ENCODE results near the gene OSBPL10. TPM values are rescaled to one million over a fixed set of nuclear protein-coding genes. Genes with fewer than 3 reads are reported as not detected.

OSBPL10 gene
- total RNA-seq, 2 donors from 2014 or later = 23.8 to 33.6 TPM

- Histone ChIP-seq H3K4me3 (ENCODE audit: low read length) (no peak overlapping the region), H3K36me3 (ENCODE audit: control insufficient read depth, insufficient read depth, low read length) (peaks cover 87% of the 10 kb centered on the region), H3K9me3 (ENCODE audit: control insufficient read depth, low read length) (no peaks in the 10 kb centered on the region), H3K27me3 (ENCODE audit: control insufficient read depth, insufficient read depth, low read length, poor library complexity, severe bottlenecking) (no peaks in the 10 kb centered on the region), H3K4me1 (ENCODE audit: control insufficient read depth, insufficient read depth, low read length) (no peaks in the 10 kb centered on the region), H3K9ac (ENCODE audit: extremely low read depth, low read length, poor library complexity, severe bottlenecking) (no peak overlapping the region), H3K27ac (ENCODE audit: low read depth, low read length) (peak overlapping the region; percentile 28)
- H3K9me3 Mint-ChIP-seq = no peaks in the 10 kb centered on the region
- H3K36me3 Mint-ChIP-seq (ENCODE audit: low read depth) = peaks cover 64% of the 10 kb centered on the region
- no peaks in the 10 kb centered on the region for H3K27me3 Mint-ChIP-seq (ENCODE audit: insufficient read depth)
- 92 to 100% methylated on average over 2 of the region's 2 CpGs for WGBS, 2 experiments (ENCODE audit: insufficient coverage in 1 of 2, insufficient read length in 1 of 2)
- H3K4me1 Mint-ChIP-seq = no peaks in the 10 kb centered on the region
- TF ChIP-seq, protein P1, sequence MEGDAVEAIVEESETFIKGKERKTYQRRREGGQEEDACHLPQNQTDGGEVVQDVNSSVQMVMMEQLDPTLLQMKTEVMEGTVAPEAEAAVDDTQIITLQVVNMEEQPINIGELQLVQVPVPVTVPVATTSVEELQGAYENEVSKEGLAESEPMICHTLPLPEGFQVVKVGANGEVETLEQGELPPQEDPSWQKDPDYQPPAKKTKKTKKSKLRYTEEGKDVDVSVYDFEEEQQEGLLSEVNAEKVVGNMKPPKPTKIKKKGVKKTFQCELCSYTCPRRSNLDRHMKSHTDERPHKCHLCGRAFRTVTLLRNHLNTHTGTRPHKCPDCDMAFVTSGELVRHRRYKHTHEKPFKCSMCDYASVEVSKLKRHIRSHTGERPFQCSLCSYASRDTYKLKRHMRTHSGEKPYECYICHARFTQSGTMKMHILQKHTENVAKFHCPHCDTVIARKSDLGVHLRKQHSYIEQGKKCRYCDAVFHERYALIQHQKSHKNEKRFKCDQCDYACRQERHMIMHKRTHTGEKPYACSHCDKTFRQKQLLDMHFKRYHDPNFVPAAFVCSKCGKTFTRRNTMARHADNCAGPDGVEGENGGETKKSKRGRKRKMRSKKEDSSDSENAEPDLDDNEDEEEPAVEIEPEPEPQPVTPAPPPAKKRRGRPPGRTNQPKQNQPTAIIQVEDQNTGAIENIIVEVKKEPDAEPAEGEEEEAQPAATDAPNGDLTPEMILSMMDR (conservative IDR thresholded peaks at IDR 0.05) = no peak
- DNase-seq = no peak
- no peak overlapping the region for H3K4me3 Mint-ChIP-seq
- H3K27ac Mint-ChIP-seq = no peak overlapping the region
Observed at GRCh38 chr3:31634476-31634875, 346.6 kb downstream of the OSBPL10 start.

DNA sequence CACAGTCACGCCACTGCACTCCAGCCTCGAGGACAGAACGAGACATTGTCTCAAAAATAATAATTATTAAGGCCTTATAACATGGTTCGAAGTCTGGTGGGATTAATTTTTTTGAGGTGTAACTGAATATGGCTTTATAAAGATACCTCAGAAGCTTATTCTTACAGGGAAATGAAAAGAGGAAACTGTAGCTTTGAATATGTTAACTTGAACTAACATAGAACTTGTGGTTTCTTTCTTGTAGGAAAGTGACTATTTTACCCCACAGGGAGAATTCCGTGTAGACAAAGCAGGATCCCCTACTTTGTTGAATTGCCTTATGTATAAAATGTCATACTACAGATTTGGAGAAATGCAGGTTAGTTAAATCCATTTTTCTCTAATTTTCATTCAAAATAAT lies 352.0 kb downstream of the OSBPL10 start:
- H3K4me1 ChIP-seq (ENCODE audit: control insufficient read depth, insufficient read depth, low read length) = no peaks in the 10 kb centered on the region
- H3K9me3 Mint-ChIP-seq = no peaks in the 10 kb centered on the region
- H3K9ac ChIP-seq (ENCODE audit: extremely low read depth, low read length, poor library complexity, severe bottlenecking) = no peak overlapping the region
- H3K36me3 Mint-ChIP-seq (ENCODE audit: low read depth) = peaks cover 69% of the 10 kb centered on the region
- peaks cover 100% of the 10 kb centered on the region for H3K36me3 ChIP-seq (ENCODE audit: control insufficient read depth, insufficient read depth, low read length)
- no peak overlapping the region for H3K4me3 Mint-ChIP-seq
- H3K9me3 ChIP-seq (ENCODE audit: control insufficient read depth, low read length) = no peaks in the 10 kb centered on the region
- no peak overlapping the region for H3K4me3 ChIP-seq (ENCODE audit: low read length)
- WGBS, 2 experiments (ENCODE audit: insufficient coverage in 1 of 2, insufficient read length in 1 of 2) = 97% methylated on average over 4 of the region's 5 CpGs; no CpG with 5 or more reads in 1 of the 2 experiments
- no peak for DNase-seq
- H3K27ac Mint-ChIP-seq = no peak overlapping the region
- TF ChIP-seq, protein P1 (conservative IDR thresholded peaks at IDR 0.05) = no peak
- H3K27me3 Mint-ChIP-seq (ENCODE audit: insufficient read depth) = no peaks in the 10 kb centered on the region
- H3K27ac ChIP-seq (ENCODE audit: low read depth, low read length) = no peak overlapping the region
- H3K4me1 Mint-ChIP-seq = peaks cover 23% of the 10 kb centered on the region
- no peaks in the 10 kb centered on the region for H3K27me3 ChIP-seq (ENCODE audit: control insufficient read depth, insufficient read depth, low read length, poor library complexity, severe bottlenecking)

GRCh38 chr3:31625358-31625757 lies 355.7 kb downstream of the OSBPL10 start:
- Histone ChIP-seq H3K4me3 (ENCODE audit: low read length) (no peak overlapping the region), H3K27me3 (ENCODE audit: control insufficient read depth, insufficient read depth, low read length, poor library complexity, severe bottlenecking) (no peaks in the 10 kb centered on the region), H3K4me1 (ENCODE audit: control insufficient read depth, insufficient read depth, low read length) (no peaks in the 10 kb centered on the region), H3K27ac (ENCODE audit: low read depth, low read length) (no peak overlapping the region), H3K36me3 (ENCODE audit: control insufficient read depth, insufficient read depth, low read length) (peaks cover 100% of the 10 kb centered on the region), H3K9me3 (ENCODE audit: control insufficient read depth, low read length) (no peaks in the 10 kb centered on the region), H3K9ac (ENCODE audit: extremely low read depth, low read length, poor library complexity, severe bottlenecking) (no peak overlapping the region)
- 67% methylated on average over 2 of the region's 2 CpGs; no CpG with 5 or more reads in 1 of the 2 experiments for WGBS, 2 experiments (ENCODE audit: insufficient coverage in 1 of 2, insufficient read length in 1 of 2)
- no peak overlapping the region for H3K4me3 Mint-ChIP-seq
- peaks cover 25% of the 10 kb centered on the region for H3K4me1 Mint-ChIP-seq
- no peak overlapping the region for H3K27ac Mint-ChIP-seq
- H3K27me3 Mint-ChIP-seq (ENCODE audit: insufficient read depth) = no peaks in the 10 kb centered on the region
- DNase-seq = no peak
- no peaks in the 10 kb centered on the region for H3K9me3 Mint-ChIP-seq
- TF ChIP-seq, protein P1 (conservative IDR thresholded peaks at IDR 0.05) = no peak
- peaks cover 61% of the 10 kb centered on the region for H3K36me3 Mint-ChIP-seq (ENCODE audit: low read depth)
